GM21381 (cell line): Measurements from ENCODE around the gene CD163L1.
A peak's percentile ranks its signal among the peaks of the same experiment; 100 is the strongest.

Experiments used
- ATAC-seq: cut with Tn5 transposase; IDR thresholded peaks from one replicate; pipeline ENCODE4 v1.9.1; 2021; ENCODE audit warnings: mild to moderate bottlenecking, moderate library complexity; ENCODE audit not compliant: unreplicated experiment

CD163L1 gene

GRCh38 chr12:7411343-7411742, 32.6 kb downstream of the CD163L1 start:
- ATAC-seq, result no peak

GRCh38 chr12:7404275-7404674, 39.7 kb downstream of the CD163L1 start:
- no peak for ATAC-seq

GRCh38 chr12:7403466-7403865, 40.5 kb downstream of the CD163L1 start:
- ATAC-seq, result no peak

GRCh38 chr12:7399089-7399488, 44.9 kb downstream of the CD163L1 start:
- no peak for ATAC-seq

- no peak for ATAC-seq
Measured at GRCh38 chr12:7396418-7396817, 47.5 kb downstream of the CD163L1 start.

GRCh38 chr12:7395950-7396349, 48.0 kb downstream of the CD163L1 start:
- ATAC-seq, result no peak

GRCh38 chr12:7387289-7387688, 56.7 kb downstream of the CD163L1 start:
- no peak for ATAC-seq

- no peak for ATAC-seq
Measured at GRCh38 chr12:7383157-7383556, 60.8 kb downstream of the CD163L1 start.

- no peak for ATAC-seq
Measured at GRCh38 chr12:7376196-7376595, 67.8 kb downstream of the CD163L1 start.

- no peak for ATAC-seq
Measured at GRCh38 chr12:7375145-7375543, 68.8 kb downstream of the CD163L1 start.

- ATAC-seq, result no peak
Measured at GRCh38 chr12:7374423-7375144, 69.4 kb downstream of the CD163L1 start.

GRCh38 chr12:7373226-7373625, 70.7 kb downstream of the CD163L1 start:
- ATAC-seq, result no peak

GRCh38 chr12:7369274-7369729, 74.7 kb downstream of the CD163L1 start:
- ATAC-seq, result peak; percentile 81

- no peak for ATAC-seq
Measured at GRCh38 chr12:7362734-7363133, 81.2 kb downstream of the CD163L1 start.

- no peak for ATAC-seq
Measured at GRCh38 chr12:7361265-7361664, 82.7 kb downstream of the CD163L1 start.

GRCh38 chr12:7354529-7354928, 89.4 kb downstream of the CD163L1 start:
- no peak for ATAC-seq

GRCh38 chr12:7352661-7353060, 91.3 kb downstream of the CD163L1 start:
- ATAC-seq, result no peak

- no peak for ATAC-seq
Measured at GRCh38 chr12:7351177-7351576, 92.8 kb downstream of the CD163L1 start.

GRCh38 chr12:7349418-7349817, 94.5 kb downstream of the CD163L1 start:
- no peak for ATAC-seq

GRCh38 chr12:7346551-7347225, 97.3 kb downstream of the CD163L1 start:
- ATAC-seq, result no peak

- ATAC-seq, result no peak
Measured at GRCh38 chr12:7344833-7345606, 98.9 kb downstream of the CD163L1 start.

GRCh38 chr12:7339675-7340074, 104.3 kb downstream of the CD163L1 start:
- ATAC-seq, result no peak
